A172 (cell line): ENCODE data around the gene SNAP91. TPM values are rescaled to one million over a fixed set of nuclear protein-coding genes. Genes with fewer than 3 reads are reported as not detected.
"Not testable (repeated sequence)": the region's sequence is repeated elsewhere in the genome, so short reads cannot be mapped to it uniquely, and the experiment has no call there.

Experiments used
- DNase-seq: peaks from one replicate; pipeline ENCODE4 v3.0.0-alpha.2; 2015; ENCODE audit warnings: low spot score
- total RNA-seq: library from RNA; depleted of rRNA; stranded (reverse); fragments of >200 nt; shearing (Covaris generic); gene quantifications from 2 replicates; pipeline ENCODE4 v1.2.3, GENCODE V29; 2014; rRNA removed

SNAP91 gene
- not detected in 2 replicates for total RNA-seq

GRCh38 chr6:83708970-83709747 is at the start of gene SNAP91:
SNAP91 (minus strand) TSS chr6:83709101; CDS start chr6:83707927, 1,174 bp downstream.
- no peak for DNase-seq

GRCh38 chr6:83758533-83758932 is 49.6 kb upstream of the SNAP91 start:
- DNase-seq, result no peak

- DNase-seq, result no peak
Observed at GRCh38 chr6:83757021-83757420, 48.1 kb upstream of the SNAP91 start.

GRCh38 chr6:83756565-83756964 is 47.7 kb upstream of the SNAP91 start:
- no peak for DNase-seq

- not testable (repeated sequence) for DNase-seq
Observed at GRCh38 chr6:83752375-83752774, 43.5 kb upstream of the SNAP91 start.

GRCh38 chr6:83741089-83741488 is 32.2 kb upstream of the SNAP91 start:
- no peak for DNase-seq

- no peak for DNase-seq
Observed at GRCh38 chr6:83735461-83735860, 26.6 kb upstream of the SNAP91 start.

- no peak for DNase-seq
Observed at GRCh38 chr6:83729871-83730270, 21.0 kb upstream of the SNAP91 start.

GRCh38 chr6:83722876-83723275 is 14.0 kb upstream of the SNAP91 start:
- no peak for DNase-seq

- no peak for DNase-seq
Observed at GRCh38 chr6:83717809-83718208, 8.9 kb upstream of the SNAP91 start.

- no peak for DNase-seq
Observed at GRCh38 chr6:83711958-83712357, 3.1 kb upstream of the SNAP91 start.

GRCh38 chr6:83709748-83710050 is 798 bp upstream of the SNAP91 start:
- no peak for DNase-seq

- DNase-seq, result no peak
Observed at GRCh38 chr6:83708546-83708969, 343 bp downstream of the SNAP91 start.

GRCh38 chr6:83707829-83708545 is 914 bp downstream of the SNAP91 start:
- no peak for DNase-seq

GRCh38 chr6:83702749-83703148 is 6.2 kb downstream of the SNAP91 start:
- no peak for DNase-seq

GRCh38 chr6:83702077-83702476 is 6.8 kb downstream of the SNAP91 start:
- DNase-seq, result no peak

- peak; percentile 21 for DNase-seq
Observed at GRCh38 chr6:83696674-83697073, 12.2 kb downstream of the SNAP91 start.

GRCh38 chr6:83685481-83685880 is 23.4 kb downstream of the SNAP91 start:
- no peak for DNase-seq

- DNase-seq, result no peak
Observed at GRCh38 chr6:83677791-83678190, 31.1 kb downstream of the SNAP91 start.

- DNase-seq, result no peak
Observed at GRCh38 chr6:83637953-83638352, 70.9 kb downstream of the SNAP91 start.

GRCh38 chr6:83636800-83637199 is 72.1 kb downstream of the SNAP91 start:
- no peak for DNase-seq

GRCh38 chr6:83633609-83634008 is 75.3 kb downstream of the SNAP91 start:
- no peak for DNase-seq

- no peak for DNase-seq
Observed at GRCh38 chr6:83633149-83633548, 75.8 kb downstream of the SNAP91 start.
